Heart left ventricle (tissue), 16 donors: ENCODE measurements around the gene ANO4. TPM values are rescaled to one million over a fixed set of nuclear protein-coding genes. Genes with fewer than 3 reads are reported as not detected.
A peak's percentile ranks its signal among the peaks of the same experiment; 100 is the strongest.

Experiments used
- ATAC-seq, 4 donors: fragments of 200-7000 bp; cut with Tn5 transposase; one replicate each; pipeline ENCODE4 v1.9.1; 2020 to 2022; ENCODE audit warnings: moderate library complexity in 4 of 4, mild to moderate bottlenecking in 3 of 4, moderate number of reproducible peaks in 1 of 4
- DNase-seq, 5 donors: peaks; one replicate each; pipeline ENCODE4 v3.0.0-alpha.2; 2020
- H3K27ac ChIP-seq, 12 donors: fragments of 200-600 bp; sonication (generic) in 4 of 12; one replicate each; pipeline versions ENCODE4 v1.5.0 to v1.8.0; 2016 to 2022; ENCODE audit warnings: mild to moderate bottlenecking in 2 of 12
- H3K27me3 ChIP-seq, 9 donors: fragments of 200-600 bp; sonication (generic) in 2 of 9; one replicate each; pipeline versions ENCODE4 v1.5.1 to v1.8.0; 2016 to 2022; ENCODE audit warnings: mild to moderate bottlenecking in 3 of 9
- H3K36me3 ChIP-seq, 9 donors: fragments of 200-600 bp; sonication (generic) in 2 of 9; one replicate each; pipeline versions ENCODE4 v1.5.0 to v1.8.0; 2018 to 2022; ENCODE audit warnings: mild to moderate bottlenecking in 2 of 9
- H3K4me1 ChIP-seq, 12 donors: fragments of 200-600 bp; sonication (generic) in 4 of 12; one replicate each; pipeline versions ENCODE4 v1.5.0 to v1.8.0; 2016 to 2022; ENCODE audit warnings: mild to moderate bottlenecking in 3 of 12
- H3K4me3 ChIP-seq, 12 donors: fragments of 200-600 bp; sonication (generic) in 4 of 12; one replicate each; pipeline versions ENCODE4 v1.5.0 to v1.8.0; 2017 to 2022; ENCODE audit warnings: mild to moderate bottlenecking in 9 of 12, moderate library complexity in 4 of 12
- H3K9me3 ChIP-seq, 12 donors: fragments of 200-600 bp; sonication (generic) in 4 of 12; one replicate each; pipeline versions ENCODE4 v1.5.0 to v1.8.0; 2016 to 2022; ENCODE audit warnings: mild to moderate bottlenecking in 1 of 12
- POLR2A ChIP-seq, 2 donors: fragments of 450-650 bp; IDR thresholded peaks; one replicate each; pipeline ENCODE4 v1.6.1; 2017; ENCODE audit warnings: antibody characterized with exemption in 2 of 2, mild to moderate bottlenecking in 2 of 2, moderate library complexity in 2 of 2
- WGBS, 4 donors: extraction: QIAGEN DNeasy Blood & Tissue Kit in 2 of 4; methylation state at CpG; one replicate each; pipeline versions ENCODE4 v1.1.5 to v1.1.7; 2013 to 2018; 5-methylcytosine and 5-hydroxymethylcytosine counted together
- intact Hi-C, 10 donors: fragments of 100-400 bp; cut with DNase I; formaldehyde crosslinking; loops; one replicate each; pipeline versions ENCODE4 v1.11.1 to v1.14.2; 2022
- polyA plus RNA-seq, 2 donors: library from polyadenylated mRNA; stranded (reverse); fragments of 200-250 nt; gene quantifications; one replicate each; pipeline ENCODE4 v1.2.3, GENCODE V29; 2013
- total RNA-seq, 9 donors: library from RNA; depleted of rRNA in 2 of 9; stranded (reverse); fragments of >200 nt in 2 of 9; fragmentation: NEBNext Ultra II Directional in 3 of 9; extraction: Animal tissue kit (Norgen Biotek cat#: 25700) in 3 of 9; gene quantifications; one replicate each; pipeline versions ENCODE4 v1.1.0 to v1.2.4, GENCODE V29; 2016 to 2023
- TF ChIP-seq, protein P1 (sequence below), 12 donors: fragments of 200-600 bp; sonication (generic) in 4 of 12; IDR thresholded peaks; one replicate each; pipeline versions ENCODE4 v1.5.0 to v1.8.0; 2018 to 2022; ENCODE audit warnings: antibody characterized with exemption in 12 of 12, mild to moderate bottlenecking in 5 of 12
- donor health status: ischemic (EF 13 %, LVEDD 7.1; RV severe dilation, severe dysfunction).
- donor health status: healthy with polysubstance abuse.
- donor health status: DM: no; HTN: yes; CAD: no.
- donor health status: DM: no; HTN: no; CAD: no.
- donor health status: ischemic (EF 25% LVEDD 6.9; RV normal size, moderate dysfunction).
- donor health status: ischemic (EF 25% LVEDD 5.7; RV mildly dilated, moderate dysfunction).
- donor health status: healthy.
- donor health status: DM: yes; HTN: yes; CAD: no.
- donor health status: ischemic (EF 35%, LVEDD 5.7; RV mildly dilated, moderate dysfunction).
- donor health status: nonischemic (EF 11% LVEDD 7.7; RV severe dilation, severe dysfunction).
- donor health status: DM: yes; HTN: yes; CAD: no.
- donor health status: PGD.
- donor health status: ischemic (EF 29% LVEDD 5.4; RV normal size, mild dysfunction).
- donor health status: nonischemic (EF 23%, LVEDD 6.1; RV moderate dilation, normal function).

Gene ANO4
- total and polyA plus RNA-seq, 11 donors = 0.05 to 0.50 (median 0.12) TPM; not detected in 6

DNA sequence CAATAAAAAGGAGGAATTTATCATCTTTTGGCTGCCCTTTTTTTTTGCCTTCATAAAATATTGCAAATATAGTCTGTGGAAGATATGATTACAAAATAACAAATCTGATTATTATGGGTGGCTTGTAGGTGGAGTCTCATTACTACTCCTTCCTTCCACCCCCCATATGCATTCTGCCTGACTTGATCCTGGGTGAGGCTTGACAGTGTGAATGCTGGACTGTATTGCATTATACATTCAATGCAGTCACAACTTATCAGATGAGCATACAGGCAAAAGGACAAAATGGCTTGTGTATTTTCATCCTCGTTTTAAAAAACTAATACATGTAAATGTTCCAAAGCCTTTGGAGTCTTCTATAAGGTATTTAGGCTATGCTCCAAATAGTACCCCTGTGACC, 186.3 kb downstream of the ANO4 start:
- Histone ChIP-seq H3K4me3 (no peak overlapping the region), H3K9me3 (peaks cover 0 to 4% (median 0%) of the 10 kb centered on the region in 12 donors), H3K4me1 (no peaks in the 10 kb centered on the region), H3K27ac (no peak overlapping the region), H3K27me3 (no peaks in the 10 kb centered on the region), H3K36me3 (no peaks in the 10 kb centered on the region)
- WGBS, 4 donors = 68 to 76% (median 74%) methylated on average over 1 of the region's 1 CpG
- no peak for TF ChIP-seq POLR2A (IDR thresholded peaks at IDR 0.05)
- TF ChIP-seq, protein P1, sequence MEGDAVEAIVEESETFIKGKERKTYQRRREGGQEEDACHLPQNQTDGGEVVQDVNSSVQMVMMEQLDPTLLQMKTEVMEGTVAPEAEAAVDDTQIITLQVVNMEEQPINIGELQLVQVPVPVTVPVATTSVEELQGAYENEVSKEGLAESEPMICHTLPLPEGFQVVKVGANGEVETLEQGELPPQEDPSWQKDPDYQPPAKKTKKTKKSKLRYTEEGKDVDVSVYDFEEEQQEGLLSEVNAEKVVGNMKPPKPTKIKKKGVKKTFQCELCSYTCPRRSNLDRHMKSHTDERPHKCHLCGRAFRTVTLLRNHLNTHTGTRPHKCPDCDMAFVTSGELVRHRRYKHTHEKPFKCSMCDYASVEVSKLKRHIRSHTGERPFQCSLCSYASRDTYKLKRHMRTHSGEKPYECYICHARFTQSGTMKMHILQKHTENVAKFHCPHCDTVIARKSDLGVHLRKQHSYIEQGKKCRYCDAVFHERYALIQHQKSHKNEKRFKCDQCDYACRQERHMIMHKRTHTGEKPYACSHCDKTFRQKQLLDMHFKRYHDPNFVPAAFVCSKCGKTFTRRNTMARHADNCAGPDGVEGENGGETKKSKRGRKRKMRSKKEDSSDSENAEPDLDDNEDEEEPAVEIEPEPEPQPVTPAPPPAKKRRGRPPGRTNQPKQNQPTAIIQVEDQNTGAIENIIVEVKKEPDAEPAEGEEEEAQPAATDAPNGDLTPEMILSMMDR (IDR thresholded peaks at IDR 0.05) = no peak
- ATAC-seq (no peak), DNase-seq (no peak)
- intact Hi-C loops = no loop called here

DNA sequence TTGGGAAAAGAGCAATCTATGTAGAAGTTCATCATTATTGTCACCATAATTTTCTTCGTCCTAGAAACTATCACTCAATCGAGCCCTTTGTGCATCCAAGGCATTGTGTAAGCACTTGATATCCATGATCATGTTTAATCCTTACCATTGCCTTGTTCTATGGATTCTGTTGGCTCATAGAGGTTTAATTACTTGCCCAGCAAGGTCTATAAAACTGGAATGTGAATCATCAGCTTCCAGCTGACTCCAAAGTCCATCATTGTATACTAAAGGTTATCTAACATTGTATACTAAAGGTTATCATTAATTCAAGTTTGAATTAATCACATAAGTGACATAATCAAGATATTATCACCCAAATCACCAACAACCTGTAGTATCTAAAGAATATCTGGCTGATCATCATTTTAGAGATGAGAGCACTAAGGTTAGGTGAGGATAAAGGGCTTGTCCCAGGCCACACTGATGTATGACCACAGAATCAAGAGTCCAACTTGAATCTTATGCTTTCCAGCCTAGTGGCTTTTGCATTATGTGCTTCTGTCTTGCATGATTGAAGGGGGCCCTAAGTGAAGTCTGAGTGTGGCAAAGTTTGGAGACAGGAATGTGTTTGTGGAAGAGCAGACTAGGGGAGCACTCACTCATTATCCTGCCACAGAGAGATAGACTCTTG, 188.1 kb downstream of the ANO4 start:
- no peak for ATAC-seq
- no peak for TF ChIP-seq POLR2A (IDR thresholded peaks at IDR 0.05)
- TF ChIP-seq, protein P1 (IDR thresholded peaks at IDR 0.05) = no peak
- Histone ChIP-seq H3K4me3 (no peak overlapping the region), H3K36me3 (no peaks in the 10 kb centered on the region), H3K27me3 (no peaks in the 10 kb centered on the region), H3K4me1 (peaks cover 0 to 10% (median 0%) of the 10 kb centered on the region in 12 donors), H3K27ac (no peak overlapping the region), H3K9me3 (no peaks in the 10 kb centered on the region)
- 83 to 84% (median 83%) methylated on average over 2 of the region's 2 CpGs for WGBS, 4 donors
- no peak for DNase-seq
- intact Hi-C loops = no loop called here

DNA sequence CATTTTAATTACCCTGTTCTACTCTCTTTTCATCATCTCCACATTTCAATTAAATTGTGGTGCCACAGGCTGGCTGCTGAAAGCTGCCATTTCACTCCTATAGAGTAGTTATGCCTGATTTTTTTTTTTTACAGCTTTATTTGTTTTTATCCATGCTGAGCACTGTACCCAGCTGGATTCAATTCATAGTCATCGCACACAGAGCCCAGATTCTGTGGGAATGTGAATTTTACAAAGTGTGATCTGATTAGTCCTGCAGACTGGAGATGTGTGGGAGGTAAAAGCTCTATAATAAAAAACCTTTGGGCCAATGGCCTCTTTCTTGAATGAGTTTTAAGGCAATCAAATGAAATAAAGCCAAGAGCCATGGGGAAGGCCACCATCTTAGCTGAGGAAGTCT, 190.2 kb downstream of the ANO4 start:
- no peak overlapping the region for H3K27ac ChIP-seq
- intact Hi-C loops = no loop called here
- DNase-seq (no peak), ATAC-seq (no peak)
- H3K36me3 ChIP-seq = no peaks in the 10 kb centered on the region
- no peak for TF ChIP-seq POLR2A (IDR thresholded peaks at IDR 0.05)
- TF ChIP-seq, protein P1 (IDR thresholded peaks at IDR 0.05) = no peak
- 71 to 86% (median 77%) methylated on average over 1 of the region's 1 CpG for WGBS, 4 donors
- no peaks in the 10 kb centered on the region for H3K27me3 ChIP-seq
- H3K9me3 ChIP-seq = no peaks in the 10 kb centered on the region
- no peak overlapping the region for H3K4me3 ChIP-seq
- peaks cover 0 to 10% (median 0%) of the 10 kb centered on the region in 12 donors for H3K4me1 ChIP-seq

DNA sequence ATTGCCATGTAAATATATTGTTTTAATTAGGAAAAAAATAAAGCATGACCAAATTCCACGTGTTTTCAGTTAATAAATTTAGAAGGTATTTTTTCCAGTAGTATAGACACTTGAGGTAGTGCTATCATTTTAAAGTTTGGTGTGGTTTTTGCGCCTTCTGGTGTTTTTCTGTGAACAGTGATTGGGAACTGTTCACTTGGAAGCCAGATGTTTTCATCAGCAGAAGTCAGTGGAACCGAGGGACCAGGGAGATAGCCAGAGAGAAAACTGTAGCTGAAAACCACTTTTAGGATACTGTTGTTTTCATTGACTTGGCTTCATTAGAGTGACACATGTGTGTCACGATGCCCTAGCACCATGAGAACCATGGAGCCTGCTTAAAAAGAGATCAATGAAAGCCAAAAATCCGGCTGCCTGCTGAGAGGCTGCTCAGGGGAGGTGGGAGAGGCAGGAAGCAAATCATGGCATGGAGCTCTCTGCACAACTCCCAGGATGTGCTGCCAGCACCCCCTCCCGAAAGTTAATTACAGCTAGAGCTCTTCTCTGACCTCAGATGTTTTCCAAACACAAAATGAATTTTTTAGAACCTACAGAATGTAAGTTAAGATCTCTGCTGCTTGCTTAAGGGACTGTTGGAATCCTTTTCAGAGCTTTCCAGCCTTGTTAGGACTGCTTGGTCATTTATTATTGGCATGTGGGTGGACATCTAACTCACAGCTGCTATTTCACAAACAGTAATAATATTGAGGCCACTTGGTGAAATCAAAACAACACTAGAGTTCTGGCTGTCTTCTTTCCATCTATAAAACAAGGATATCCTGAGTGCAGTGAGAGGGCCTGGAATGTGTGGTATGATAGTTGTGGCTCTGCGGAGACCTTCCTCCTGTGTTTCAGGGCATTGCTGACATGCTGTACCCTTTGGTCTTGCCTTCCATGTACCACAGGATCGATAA, 192.3 kb downstream of the ANO4 start:
- WGBS, 4 donors = 40 to 52% (median 46%) methylated on average over 8 of the region's 8 CpGs
- intact Hi-C loops = no loop called here
- DNase-seq (no peak), ATAC-seq (peak in 2 of 4 donors; percentile 26 to 32)
- Histone ChIP-seq H3K4me3 (no peak overlapping the region), H3K36me3 (no peaks in the 10 kb centered on the region), H3K4me1 (peaks cover 0 to 10% (median 0%) of the 10 kb centered on the region in 12 donors), H3K9me3 (no peaks in the 10 kb centered on the region), H3K27me3 (no peaks in the 10 kb centered on the region), H3K27ac (peak overlapping the region in 2 of 12 donors; percentile 19 to 39)
- TF ChIP-seq POLR2A (IDR thresholded peaks at IDR 0.05) = no peak
- TF ChIP-seq, protein P1 (IDR thresholded peaks at IDR 0.05) = no peak
